ENCODE measurements around the gene ABLIM1.

GRCh38 chr10:114577133-114577532 is 80.9 kb downstream of the ABLIM1 start:
- TF ChIP-seq POLR2A (IDR thresholded peaks at IDR 0.05), result no peak
- no peak for TF ChIP-seq CTCF (IDR thresholded peaks at IDR 0.05)
- TF ChIP-seq EP300 (IDR thresholded peaks at IDR 0.05), result peak in 1 of 2 donors; percentile 66
